GM23338 (cell line): ENCODE measurements around the gene MSH3.

ENCODE experiments used
- CREB1 ChIP-seq: fragments of 250-450 bp; sonication (Bioruptor Pico); IDR thresholded peaks from 2 replicates; pipeline ENCODE4 v1.5.0; 2020; ENCODE audit warnings: low read depth, mild to moderate bottlenecking, moderate library complexity
- CTCF ChIP-seq, 2 experiments: fragments of 200-600 bp in 1 of 2; sonication (generic) in 1 of 2; conservative IDR thresholded peaks; 2 replicates each; pipeline versions ENCODE4 v1.5.1 to v1.6.1; 2016 to 2017; ENCODE audit warnings: antibody characterized with exemption in 2 of 2, low read depth in 2 of 2, mild to moderate bottlenecking in 2 of 2, moderate library complexity in 1 of 2
- EZH2 ChIP-seq: fragments of 200-600 bp; sonication (generic); IDR thresholded peaks from one replicate; pipeline ENCODE4 v1.8.0; 2017; ENCODE audit warnings: antibody characterized with exemption, mild to moderate bottlenecking, low read depth; ENCODE audit not compliant: unreplicated experiment
- EZH2phosphoT487 ChIP-seq: fragments of 200-600 bp; sonication (generic); IDR thresholded peaks from one replicate; pipeline ENCODE4 v1.8.1; 2018; ENCODE audit warnings: antibody characterized with exemption; ENCODE audit not compliant: unreplicated experiment
- JUNB ChIP-seq: IDR thresholded peaks from one replicate; pipeline ENCODE4 v1.6.1; 2016; ENCODE audit warnings: antibody characterized with exemption; ENCODE audit not compliant: unreplicated experiment
- NANOG ChIP-seq: IDR thresholded peaks from 2 replicates; pipeline ENCODE4 v1.6.1; 2016; ENCODE audit warnings: antibody characterized with exemption, borderline replicate concordance
- POLR2AphosphoS5 ChIP-seq: IDR thresholded peaks from 2 replicates; pipeline ENCODE4 v1.6.1; 2016; ENCODE audit warnings: antibody characterized with exemption, low read depth
- REST ChIP-seq: IDR thresholded peaks from one replicate; pipeline ENCODE4 v1.6.1; 2018; ENCODE audit warnings: antibody characterized with exemption; ENCODE audit not compliant: unreplicated experiment
- ZNF114 ChIP-seq: fragments of 250-450 bp; sonication (Bioruptor Pico); IDR thresholded peaks from 2 replicates; pipeline ENCODE4 v1.5.0; 2020; ENCODE audit warnings: mild to moderate bottlenecking, moderate library complexity

DNA sequence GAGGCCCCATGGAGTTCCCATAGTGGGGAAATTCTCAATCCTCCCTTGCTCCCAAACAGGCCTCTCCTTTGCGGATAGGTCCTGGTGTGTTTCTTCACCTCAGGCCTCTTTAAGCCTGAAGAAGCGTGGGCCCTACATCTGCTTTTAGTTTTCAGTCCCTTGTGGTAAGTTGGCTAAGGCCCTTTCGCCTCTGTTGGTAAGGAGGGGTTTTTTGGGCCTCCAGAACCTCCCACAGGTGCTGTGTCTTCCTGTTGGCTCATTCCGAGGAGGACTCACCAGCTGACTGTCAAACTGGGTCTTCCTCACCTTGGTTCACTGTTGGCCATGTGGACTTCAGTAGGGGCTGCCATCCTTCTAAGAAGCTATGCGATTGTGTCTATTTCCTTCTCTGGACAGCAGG lies 56.8 kb downstream of the MSH3 start:
- TF ChIP-seq CTCF (conservative IDR thresholded peaks at IDR 0.05; ENCODE audit: low read depth in 2 of 2) (no peak), POLR2AphosphoS5 (no peak), EZH2 (no peak), EZH2phosphoT487 (no peak), REST (no peak), NANOG (no peak), CREB1 (no peak), ZNF114 (CRISPR knock-in tag) (no peak), JUNB (no peak)
